Measurements from ENCODE around the gene NAMPT. TPM values are rescaled to one million over a fixed set of nuclear protein-coding genes. Genes with fewer than 3 reads are reported as not detected.

Gene NAMPT
- total and polyA plus RNA-seq, 9 of the 15 experiments (the other 6 are each of a cell fraction or from before 2014, with no cell fraction given) = 41.1 to 160 (median 106) TPM

DNA sequence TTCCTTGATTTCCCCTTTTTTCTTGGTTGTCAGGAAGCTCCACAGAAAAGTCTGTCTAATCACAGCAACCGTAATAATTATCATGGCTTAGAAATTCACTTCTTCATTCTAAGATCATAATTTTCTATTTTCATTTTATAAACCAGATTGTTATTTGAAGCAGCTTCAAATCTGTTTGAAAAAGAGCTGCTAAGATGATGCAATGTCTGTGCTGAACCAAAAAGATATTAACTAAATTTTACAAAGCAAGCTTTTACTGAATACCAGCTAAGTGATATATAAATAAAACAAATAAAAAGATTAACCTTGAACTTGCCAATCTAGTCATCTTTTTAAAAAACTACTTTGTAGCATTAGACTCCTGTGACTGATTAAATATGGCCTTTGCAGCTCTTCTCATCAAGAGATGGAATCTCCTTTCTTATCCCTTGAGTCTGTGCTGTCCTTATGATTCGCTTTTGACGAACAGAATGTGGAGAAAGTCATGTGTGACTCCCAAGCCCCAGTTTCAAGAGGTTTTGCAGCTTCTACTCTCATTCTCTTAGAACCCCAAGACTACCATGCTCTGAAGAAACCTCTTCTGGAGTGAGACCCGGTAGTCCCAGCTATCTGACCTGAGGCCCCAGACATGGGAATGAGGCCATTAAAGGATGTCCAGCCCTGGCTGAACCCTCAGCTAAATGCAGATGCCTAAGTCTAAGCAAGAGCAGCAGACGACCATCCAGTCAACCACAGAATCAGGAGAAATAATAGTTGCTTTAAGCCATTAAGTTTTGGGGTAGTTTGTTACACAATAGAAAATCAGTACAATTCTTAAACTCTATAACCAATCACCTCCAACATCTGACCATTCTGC is 14.4 kb downstream of the NAMPT start (continued):
- no peak for TF ChIP-seq TAL1 (IDR thresholded peaks at IDR 0.05)
- TF ChIP-seq, protein P1, sequence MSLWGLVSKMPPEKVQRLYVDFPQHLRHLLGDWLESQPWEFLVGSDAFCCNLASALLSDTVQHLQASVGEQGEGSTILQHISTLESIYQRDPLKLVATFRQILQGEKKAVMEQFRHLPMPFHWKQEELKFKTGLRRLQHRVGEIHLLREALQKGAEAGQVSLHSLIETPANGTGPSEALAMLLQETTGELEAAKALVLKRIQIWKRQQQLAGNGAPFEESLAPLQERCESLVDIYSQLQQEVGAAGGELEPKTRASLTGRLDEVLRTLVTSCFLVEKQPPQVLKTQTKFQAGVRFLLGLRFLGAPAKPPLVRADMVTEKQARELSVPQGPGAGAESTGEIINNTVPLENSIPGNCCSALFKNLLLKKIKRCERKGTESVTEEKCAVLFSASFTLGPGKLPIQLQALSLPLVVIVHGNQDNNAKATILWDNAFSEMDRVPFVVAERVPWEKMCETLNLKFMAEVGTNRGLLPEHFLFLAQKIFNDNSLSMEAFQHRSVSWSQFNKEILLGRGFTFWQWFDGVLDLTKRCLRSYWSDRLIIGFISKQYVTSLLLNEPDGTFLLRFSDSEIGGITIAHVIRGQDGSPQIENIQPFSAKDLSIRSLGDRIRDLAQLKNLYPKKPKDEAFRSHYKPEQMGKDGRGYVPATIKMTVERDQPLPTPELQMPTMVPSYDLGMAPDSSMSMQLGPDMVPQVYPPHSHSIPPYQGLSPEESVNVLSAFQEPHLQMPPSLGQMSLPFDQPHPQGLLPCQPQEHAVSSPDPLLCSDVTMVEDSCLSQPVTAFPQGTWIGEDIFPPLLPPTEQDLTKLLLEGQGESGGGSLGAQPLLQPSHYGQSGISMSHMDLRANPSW (CRISPR knock-in tag; IDR thresholded peaks at IDR 0.05) = no peak
- no peak for TF ChIP-seq NFATC3 (IDR thresholded peaks at IDR 0.05)
- 0 out of 2 replicates have a peak, but pooled peaks have one; percentile 44 for TF ChIP-seq ATF4 (CRISPR knock-in tag; IDR thresholded peaks at IDR 0.05)
- no peak for TF ChIP-seq ZNF311 (CRISPR knock-in tag; IDR thresholded peaks at IDR 0.05)
- TF ChIP-seq, protein P2, sequence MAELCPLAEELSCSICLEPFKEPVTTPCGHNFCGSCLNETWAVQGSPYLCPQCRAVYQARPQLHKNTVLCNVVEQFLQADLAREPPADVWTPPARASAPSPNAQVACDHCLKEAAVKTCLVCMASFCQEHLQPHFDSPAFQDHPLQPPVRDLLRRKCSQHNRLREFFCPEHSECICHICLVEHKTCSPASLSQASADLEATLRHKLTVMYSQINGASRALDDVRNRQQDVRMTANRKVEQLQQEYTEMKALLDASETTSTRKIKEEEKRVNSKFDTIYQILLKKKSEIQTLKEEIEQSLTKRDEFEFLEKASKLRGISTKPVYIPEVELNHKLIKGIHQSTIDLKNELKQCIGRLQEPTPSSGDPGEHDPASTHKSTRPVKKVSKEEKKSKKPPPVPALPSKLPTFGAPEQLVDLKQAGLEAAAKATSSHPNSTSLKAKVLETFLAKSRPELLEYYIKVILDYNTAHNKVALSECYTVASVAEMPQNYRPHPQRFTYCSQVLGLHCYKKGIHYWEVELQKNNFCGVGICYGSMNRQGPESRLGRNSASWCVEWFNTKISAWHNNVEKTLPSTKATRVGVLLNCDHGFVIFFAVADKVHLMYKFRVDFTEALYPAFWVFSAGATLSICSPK (IDR thresholded peaks at IDR 0.05; ENCODE audit: borderline replicate concordance) = no peak

Data from K562 (cell line).